ENCODE results near the gene SERP2. TPM values are rescaled to one million over a fixed set of nuclear protein-coding genes. Genes with fewer than 3 reads are reported as not detected.

The SERP2 gene
- polyA plus RNA-seq, 1 donor from 2014 or later, result 15.4 TPM

DNA sequence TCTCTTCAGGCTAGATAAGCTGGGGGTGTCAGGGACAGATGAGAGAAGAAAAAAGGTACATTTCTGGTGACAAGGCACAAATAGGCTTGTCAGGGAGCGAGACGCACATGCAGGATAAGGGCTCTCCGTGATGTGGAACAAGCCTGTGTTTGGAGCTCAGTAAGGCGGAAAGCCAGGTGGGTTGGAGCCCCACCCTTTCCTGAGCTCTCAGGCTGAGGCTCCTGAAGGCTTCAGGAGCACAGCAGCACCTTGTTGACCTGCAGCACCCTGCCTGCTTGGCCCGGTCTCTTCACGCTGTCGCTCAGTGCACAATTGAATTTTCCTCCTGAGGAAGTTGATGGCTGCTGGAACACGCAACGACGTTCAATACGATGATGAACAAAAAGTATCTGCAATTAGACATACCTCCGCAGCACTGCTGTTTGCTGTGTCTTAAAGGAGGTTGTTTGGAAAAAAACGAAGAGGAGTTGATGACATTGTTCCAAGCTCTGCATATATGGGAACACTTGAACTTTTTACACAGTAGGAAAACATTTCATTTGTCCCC is 29.3 kb downstream of the SERP2 start:
- Histone ChIP-seq H3K27ac (ENCODE audit: low read length) (no peak overlapping the region), H3K9ac (ENCODE audit: low read length) (no peak overlapping the region), H2AFZ (ENCODE audit: low read depth, low read length) (no peak overlapping the region), H3K27me3 (ENCODE audit: insufficient read depth, low read depth, low read length) (no peaks in the 10 kb centered on the region), H3K79me2 (replicated peaks; ENCODE audit: insufficient read depth, low read length) (no peaks in the 10 kb centered on the region), H3K9me3 (ENCODE audit: low read length) (no peaks in the 10 kb centered on the region), H4K20me1 (ENCODE audit: insufficient read depth) (no peaks in the 10 kb centered on the region), H3F3A (ENCODE audit: insufficient read depth, low read length, poor library complexity, severe bottlenecking) (no peaks in the 10 kb centered on the region), H3K9me2 (ENCODE audit: insufficient read depth, low read length) (no peaks in the 10 kb centered on the region), H3K4me3 (ENCODE audit: low read length) (no peak overlapping the region), H3K36me3 (ENCODE audit: insufficient read depth, low read length) (no peaks in the 10 kb centered on the region), H3K4me2 (ENCODE audit: low read length) (no peak overlapping the region)
- TF ChIP-seq MXI1 (conservative IDR thresholded peaks at IDR 0.05; ENCODE audit: poor library complexity, severe bottlenecking), result no peak
- TF ChIP-seq EP300 (conservative IDR thresholded peaks at IDR 0.05; ENCODE audit: poor library complexity, severe bottlenecking), result no peak
- TF ChIP-seq TAF1 (IDR thresholded peaks at IDR 0.05; ENCODE audit: low read depth), result no peak
- TF ChIP-seq, protein P1, sequence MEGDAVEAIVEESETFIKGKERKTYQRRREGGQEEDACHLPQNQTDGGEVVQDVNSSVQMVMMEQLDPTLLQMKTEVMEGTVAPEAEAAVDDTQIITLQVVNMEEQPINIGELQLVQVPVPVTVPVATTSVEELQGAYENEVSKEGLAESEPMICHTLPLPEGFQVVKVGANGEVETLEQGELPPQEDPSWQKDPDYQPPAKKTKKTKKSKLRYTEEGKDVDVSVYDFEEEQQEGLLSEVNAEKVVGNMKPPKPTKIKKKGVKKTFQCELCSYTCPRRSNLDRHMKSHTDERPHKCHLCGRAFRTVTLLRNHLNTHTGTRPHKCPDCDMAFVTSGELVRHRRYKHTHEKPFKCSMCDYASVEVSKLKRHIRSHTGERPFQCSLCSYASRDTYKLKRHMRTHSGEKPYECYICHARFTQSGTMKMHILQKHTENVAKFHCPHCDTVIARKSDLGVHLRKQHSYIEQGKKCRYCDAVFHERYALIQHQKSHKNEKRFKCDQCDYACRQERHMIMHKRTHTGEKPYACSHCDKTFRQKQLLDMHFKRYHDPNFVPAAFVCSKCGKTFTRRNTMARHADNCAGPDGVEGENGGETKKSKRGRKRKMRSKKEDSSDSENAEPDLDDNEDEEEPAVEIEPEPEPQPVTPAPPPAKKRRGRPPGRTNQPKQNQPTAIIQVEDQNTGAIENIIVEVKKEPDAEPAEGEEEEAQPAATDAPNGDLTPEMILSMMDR (IDR thresholded peaks at IDR 0.05; ENCODE audit: poor library complexity, severe bottlenecking), result no peak
- TF ChIP-seq RAD21 (conservative IDR thresholded peaks at IDR 0.05), result no peak
- no peak for TF ChIP-seq POLR2AphosphoS5 (IDR thresholded peaks at IDR 0.05)
- no peak for TF ChIP-seq SMC3 (conservative IDR thresholded peaks at IDR 0.05; ENCODE audit: poor library complexity)
- TF ChIP-seq EZH2 (IDR thresholded peaks at IDR 0.05; ENCODE audit: borderline replicate concordance, insufficient read depth, low read length, poor library complexity, severe bottlenecking), result no peak
- TF ChIP-seq, protein P2, sequence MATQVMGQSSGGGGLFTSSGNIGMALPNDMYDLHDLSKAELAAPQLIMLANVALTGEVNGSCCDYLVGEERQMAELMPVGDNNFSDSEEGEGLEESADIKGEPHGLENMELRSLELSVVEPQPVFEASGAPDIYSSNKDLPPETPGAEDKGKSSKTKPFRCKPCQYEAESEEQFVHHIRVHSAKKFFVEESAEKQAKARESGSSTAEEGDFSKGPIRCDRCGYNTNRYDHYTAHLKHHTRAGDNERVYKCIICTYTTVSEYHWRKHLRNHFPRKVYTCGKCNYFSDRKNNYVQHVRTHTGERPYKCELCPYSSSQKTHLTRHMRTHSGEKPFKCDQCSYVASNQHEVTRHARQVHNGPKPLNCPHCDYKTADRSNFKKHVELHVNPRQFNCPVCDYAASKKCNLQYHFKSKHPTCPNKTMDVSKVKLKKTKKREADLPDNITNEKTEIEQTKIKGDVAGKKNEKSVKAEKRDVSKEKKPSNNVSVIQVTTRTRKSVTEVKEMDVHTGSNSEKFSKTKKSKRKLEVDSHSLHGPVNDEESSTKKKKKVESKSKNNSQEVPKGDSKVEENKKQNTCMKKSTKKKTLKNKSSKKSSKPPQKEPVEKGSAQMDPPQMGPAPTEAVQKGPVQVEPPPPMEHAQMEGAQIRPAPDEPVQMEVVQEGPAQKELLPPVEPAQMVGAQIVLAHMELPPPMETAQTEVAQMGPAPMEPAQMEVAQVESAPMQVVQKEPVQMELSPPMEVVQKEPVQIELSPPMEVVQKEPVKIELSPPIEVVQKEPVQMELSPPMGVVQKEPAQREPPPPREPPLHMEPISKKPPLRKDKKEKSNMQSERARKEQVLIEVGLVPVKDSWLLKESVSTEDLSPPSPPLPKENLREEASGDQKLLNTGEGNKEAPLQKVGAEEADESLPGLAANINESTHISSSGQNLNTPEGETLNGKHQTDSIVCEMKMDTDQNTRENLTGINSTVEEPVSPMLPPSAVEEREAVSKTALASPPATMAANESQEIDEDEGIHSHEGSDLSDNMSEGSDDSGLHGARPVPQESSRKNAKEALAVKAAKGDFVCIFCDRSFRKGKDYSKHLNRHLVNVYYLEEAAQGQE (IDR thresholded peaks at IDR 0.05; ENCODE audit: borderline replicate concordance), result no peak

DNA sequence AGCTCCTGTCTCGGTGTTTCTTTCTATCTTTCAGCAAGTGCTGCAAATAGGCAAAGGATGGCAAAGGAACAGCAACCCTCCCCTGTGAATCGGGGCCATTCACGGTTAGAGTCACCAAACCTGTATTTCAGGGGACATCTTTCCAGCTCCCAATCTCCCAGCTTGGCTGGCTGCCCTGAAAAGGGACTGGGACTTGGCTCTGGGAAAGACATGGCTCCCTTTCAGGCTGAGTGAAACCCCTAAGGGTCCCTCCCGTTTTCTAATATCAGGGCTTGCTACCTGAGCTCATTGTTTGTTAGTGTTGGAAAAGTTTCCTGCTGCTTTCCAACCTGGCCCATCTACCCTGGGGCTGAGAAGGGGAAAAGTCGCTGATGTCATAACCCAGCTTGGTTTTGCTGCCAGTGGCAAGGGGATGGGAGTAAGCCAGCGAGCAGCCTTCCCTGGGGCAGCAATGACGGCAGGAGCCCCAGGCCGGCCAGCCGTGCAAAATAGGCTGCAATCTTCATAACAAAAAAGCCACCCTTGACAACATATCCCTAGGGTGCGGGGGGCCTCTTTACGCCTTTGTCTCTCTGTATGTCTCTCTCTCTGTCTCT is 29.9 kb downstream of the SERP2 start:
- H3F3A ChIP-seq (ENCODE audit: insufficient read depth, low read length, poor library complexity, severe bottlenecking), result no peaks in the 10 kb centered on the region
- H3K36me3 ChIP-seq (ENCODE audit: insufficient read depth, low read length), result no peaks in the 10 kb centered on the region
- H3K9ac ChIP-seq (ENCODE audit: low read length), result no peak overlapping the region
- H3K9me3 ChIP-seq (ENCODE audit: low read length), result no peaks in the 10 kb centered on the region
- TF ChIP-seq, protein P2 (IDR thresholded peaks at IDR 0.05; ENCODE audit: borderline replicate concordance), result no peak
- no peak for TF ChIP-seq EP300 (conservative IDR thresholded peaks at IDR 0.05; ENCODE audit: poor library complexity, severe bottlenecking)
- no peak for TF ChIP-seq EZH2 (IDR thresholded peaks at IDR 0.05; ENCODE audit: borderline replicate concordance, insufficient read depth, low read length, poor library complexity, severe bottlenecking)
- no peak for TF ChIP-seq TAF1 (IDR thresholded peaks at IDR 0.05; ENCODE audit: low read depth)
- TF ChIP-seq, protein P1 (IDR thresholded peaks at IDR 0.05; ENCODE audit: poor library complexity, severe bottlenecking), result no peak
- no peak for TF ChIP-seq SMC3 (conservative IDR thresholded peaks at IDR 0.05; ENCODE audit: poor library complexity)
- no peak for TF ChIP-seq POLR2AphosphoS5 (IDR thresholded peaks at IDR 0.05)
- no peak for TF ChIP-seq RAD21 (conservative IDR thresholded peaks at IDR 0.05)
- TF ChIP-seq MXI1 (conservative IDR thresholded peaks at IDR 0.05; ENCODE audit: poor library complexity, severe bottlenecking), result no peak
- no peaks in the 10 kb centered on the region for H3K79me2 ChIP-seq (replicated peaks; ENCODE audit: insufficient read depth, low read length)
- H4K20me1 ChIP-seq (ENCODE audit: insufficient read depth), result no peaks in the 10 kb centered on the region
- H2AFZ ChIP-seq (ENCODE audit: low read depth, low read length), result no peak overlapping the region
- H3K27ac ChIP-seq (ENCODE audit: low read length), result no peak overlapping the region
- no peak overlapping the region for H3K4me2 ChIP-seq (ENCODE audit: low read length)
- H3K4me3 ChIP-seq (ENCODE audit: low read length), result no peak overlapping the region
- H3K27me3 ChIP-seq (ENCODE audit: insufficient read depth, low read depth, low read length), result no peaks in the 10 kb centered on the region
- H3K9me2 ChIP-seq (ENCODE audit: insufficient read depth, low read length), result no peaks in the 10 kb centered on the region

Measured in neural cell (in vitro differentiated cells).